Upper lobe of right lung (tissue), 1 donor: ENCODE data around the gene GNB5. TPM values are rescaled to one million over a fixed set of nuclear protein-coding genes. Genes with fewer than 3 reads are reported as not detected.
"Not testable (repeated sequence)": the region's sequence is repeated elsewhere in the genome, so short reads cannot be mapped to it uniquely, and the experiment has no call there.

Source experiments
- ATAC-seq: fragments of 200-7000 bp; cut with Tn5 transposase; one replicate; pipeline ENCODE4 v1.9.1; 2020; ENCODE audit warnings: mild to moderate bottlenecking, moderate library complexity
- DNase-seq: peaks from one replicate; pipeline ENCODE4 v3.0.0-alpha.2; 2020
- H3K27ac ChIP-seq: fragments of 200-600 bp; one replicate; pipeline ENCODE4 v1.8.0; 2022
- H3K27me3 ChIP-seq: fragments of 200-600 bp; one replicate; pipeline ENCODE4 v1.8.0; 2022; ENCODE audit warnings: mild to moderate bottlenecking
- H3K36me3 ChIP-seq: fragments of 200-600 bp; one replicate; pipeline ENCODE4 v1.8.0; 2022
- H3K4me1 ChIP-seq: fragments of 200-600 bp; one replicate; pipeline ENCODE4 v1.8.0; 2022
- H3K4me3 ChIP-seq: fragments of 200-600 bp; one replicate; pipeline ENCODE4 v1.8.0; 2022; ENCODE audit warnings: mild to moderate bottlenecking
- H3K9me3 ChIP-seq: fragments of 200-600 bp; one replicate; pipeline ENCODE4 v1.8.0; 2022
- CTCF ChIP-seq: fragments of 200-600 bp; IDR thresholded peaks from one replicate; pipeline ENCODE4 v1.8.0; 2022; ENCODE audit warnings: antibody characterized with exemption
- intact Hi-C: fragments of 100-400 bp; cut with DNase I; formaldehyde crosslinking; loops from one replicate; pipeline ENCODE4 v1.11.0; 2022
- total RNA-seq: library from RNA; stranded (reverse); fragmentation: NEBNext Ultra II Directional; extraction: Animal tissue kit (Norgen Biotek cat#: 25700); gene quantifications from one replicate; pipeline ENCODE4 v1.2.1, GENCODE V29; 2021
- donor health status: DM: no; HTN: yes; CAD: no; lungs with severe emphysema.

The GNB5 gene
- total RNA-seq, 1 donor from 2014 or later, result 16.7 TPM

GRCh38 chr15:52171807-52172206 lies 19.4 kb downstream of the GNB5 start:
- Histone ChIP-seq H3K4me1 (no peaks in the 10 kb centered on the region), H3K27me3 (no peaks in the 10 kb centered on the region), H3K4me3 (no peak overlapping the region), H3K27ac (no peak overlapping the region), H3K36me3 (no peaks in the 10 kb centered on the region), H3K9me3 (no peaks in the 10 kb centered on the region)
- TF ChIP-seq CTCF, result no peak
- intact Hi-C loops, result no loop called here
- ATAC-seq (no peak), DNase-seq (no peak)

- intact Hi-C loops, result no loop called here
- H3K4me1 ChIP-seq, result no peaks in the 10 kb centered on the region
- H3K27me3 ChIP-seq, result no peaks in the 10 kb centered on the region
- ATAC-seq (no peak), DNase-seq (no peak)
- no peak for TF ChIP-seq CTCF
- H3K36me3 ChIP-seq, result no peaks in the 10 kb centered on the region
- no peak overlapping the region for H3K27ac ChIP-seq
- H3K9me3 ChIP-seq, result no peaks in the 10 kb centered on the region
- H3K4me3 ChIP-seq, result no peak overlapping the region
These were observed 19.8 kb downstream of the GNB5 start for GRCh38 chr15:52171386-52171785.

- H3K27me3 ChIP-seq, intact Hi-C loops, H3K27ac ChIP-seq, H3K4me3 ChIP-seq, H3K9me3 ChIP-seq, DNase-seq, H3K36me3 ChIP-seq, H3K4me1 ChIP-seq, ATAC-seq: not testable (repeated sequence)
These were observed 21.0 kb downstream of the GNB5 start for GRCh38 chr15:52170199-52170598.

GRCh38 chr15:52165494-52166131 lies 25.6 kb downstream of the GNB5 start:
- H3K4me3 ChIP-seq, DNase-seq, ATAC-seq, H3K9me3 ChIP-seq, H3K27me3 ChIP-seq, H3K4me1 ChIP-seq, H3K27ac ChIP-seq, intact Hi-C loops, H3K36me3 ChIP-seq: not testable (repeated sequence)

GRCh38 chr15:52164631-52165265 lies 26.4 kb downstream of the GNB5 start:
- Histone ChIP-seq H3K27ac (no peak overlapping the region), H3K4me1 (no peaks in the 10 kb centered on the region), H3K27me3 (no peaks in the 10 kb centered on the region), H3K36me3 (no peaks in the 10 kb centered on the region), H3K9me3 (no peaks in the 10 kb centered on the region), H3K4me3 (no peak overlapping the region)
- ATAC-seq (no peak), DNase-seq (no peak)
- intact Hi-C loops, result no loop called here
- TF ChIP-seq CTCF, result no peak

GRCh38 chr15:52163321-52164190 lies 27.6 kb downstream of the GNB5 start:
- Histone ChIP-seq H3K9me3 (no peaks in the 10 kb centered on the region), H3K27ac (no peak overlapping the region), H3K4me3 (no peak overlapping the region), H3K4me1 (no peaks in the 10 kb centered on the region), H3K36me3 (no peaks in the 10 kb centered on the region), H3K27me3 (no peaks in the 10 kb centered on the region)
- intact Hi-C loops, result no loop called here
- ATAC-seq (peak; percentile 22), DNase-seq (no peak)
- TF ChIP-seq CTCF, result peak; percentile 7
